ENCODE results near the gene C16orf78.

The C16orf78 gene

DNA sequence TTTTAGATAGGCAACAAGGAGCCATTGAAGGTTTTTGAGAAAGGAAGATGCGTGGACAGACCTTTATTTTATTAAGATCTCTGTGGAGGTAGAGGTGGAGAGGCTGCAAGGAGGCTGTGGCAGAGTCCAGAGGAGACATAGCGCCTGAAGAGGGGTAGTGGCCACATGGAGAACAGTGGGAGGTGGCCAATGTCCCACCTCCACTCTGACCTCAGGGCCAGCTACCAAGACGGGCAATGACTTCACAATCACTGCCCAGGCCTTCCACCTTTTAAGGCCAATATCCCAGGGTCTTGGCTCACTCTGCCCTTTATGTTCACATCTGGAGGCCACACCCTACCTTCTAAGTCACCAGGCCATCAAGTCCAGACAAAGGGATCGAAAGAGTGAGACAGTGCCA, at the start of gene C16orf78:
Gene C16orf78, plus strand, starts transcription at position 301 of the 400 bp plus-strand sequence. CDS start 136 bp downstream, outside the sequence.
- Histone ChIP-seq H3K9me3 (ENCODE audit: insufficient read depth, low read length) (peaks cover 26% of the 10 kb centered on the region; the same call in 1 of the 2 replicates), H3K4me3 (ENCODE audit: insufficient read length, low read depth) (no peak within 1 kb of the TSS), H3K4me1 (ENCODE audit: insufficient read depth, insufficient read length) (peaks cover 17% of the 10 kb centered on the region), H3K9ac (ENCODE audit: insufficient read length, low read depth) (no peak within 1 kb of the TSS), H3K36me3 (ENCODE audit: insufficient read depth, insufficient read length, low read length) (no peaks in the 10 kb centered on the region), H3K27me3 (ENCODE audit: insufficient read depth, insufficient read length) (peaks cover 3% of the 10 kb centered on the region)
- DNase-seq (ENCODE audit: low read depth, low spot score), result no peak
- TF ChIP-seq ZNF274 (IDR thresholded peaks at IDR 0.05; ENCODE audit: low read depth, low read length) (no peak), SUZ12 (IDR thresholded peaks at IDR 0.05; ENCODE audit: extremely low read depth, insufficient read depth, insufficient read length) (no peak), YY1 (IDR thresholded peaks at IDR 0.05; ENCODE audit: insufficient read depth, insufficient read length) (no peak)

DNA sequence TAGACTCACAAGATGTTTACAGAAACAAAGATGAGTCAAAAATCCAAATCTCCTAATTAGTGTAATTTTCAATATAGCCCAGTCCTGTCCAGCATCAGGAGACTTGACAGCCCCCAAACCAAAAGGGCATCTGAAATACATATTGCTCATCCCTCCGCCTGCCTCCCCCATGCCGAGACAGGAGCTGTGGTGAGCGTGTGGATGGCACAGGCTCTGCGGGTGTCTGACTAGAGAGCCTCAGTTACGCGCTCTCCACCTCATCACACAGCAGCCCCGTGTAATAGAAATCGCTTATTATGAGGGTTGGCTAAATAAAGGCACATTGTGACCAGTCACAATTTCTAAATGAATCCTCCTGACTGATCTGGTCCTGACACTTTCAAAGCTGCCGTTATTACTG, 48.9 kb upstream of the C16orf78 start:
- Histone ChIP-seq H3K9ac (ENCODE audit: insufficient read length, low read depth) (no peak overlapping the region), H3K4me1 (ENCODE audit: insufficient read depth, insufficient read length) (no peaks in the 10 kb centered on the region), H3K27me3 (ENCODE audit: insufficient read depth, insufficient read length) (no peaks in the 10 kb centered on the region), H3K9me3 (ENCODE audit: insufficient read depth, low read length) (no peaks in the 10 kb centered on the region), H3K4me3 (ENCODE audit: insufficient read length, low read depth) (no peak overlapping the region), H3K36me3 (ENCODE audit: insufficient read depth, insufficient read length, low read length) (no peaks in the 10 kb centered on the region)
- TF ChIP-seq SUZ12 (IDR thresholded peaks at IDR 0.05; ENCODE audit: extremely low read depth, insufficient read depth, insufficient read length) (no peak), ZNF274 (IDR thresholded peaks at IDR 0.05; ENCODE audit: low read depth, low read length) (no peak), YY1 (IDR thresholded peaks at IDR 0.05; ENCODE audit: insufficient read depth, insufficient read length) (no peak)
- DNase-seq (ENCODE audit: low read depth, low spot score), result no peak

DNA sequence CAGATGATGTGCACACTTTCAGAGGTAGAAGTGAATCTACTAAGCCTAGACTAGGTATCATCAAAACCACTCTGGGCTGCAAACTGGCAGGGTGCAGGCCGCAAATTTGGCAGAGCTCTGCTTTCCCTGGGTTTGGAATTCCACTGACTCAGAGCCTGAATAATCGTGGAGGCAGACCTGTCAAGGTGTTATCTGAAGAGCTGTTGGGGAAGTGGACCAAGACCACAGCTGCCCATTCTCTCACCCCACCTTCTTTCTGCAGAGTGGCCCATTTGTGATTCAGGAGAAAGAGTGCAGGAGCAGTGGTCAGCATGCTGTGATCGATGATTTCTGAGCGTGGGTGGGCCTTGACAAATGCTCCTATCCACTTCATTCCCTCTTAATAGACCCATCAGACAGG, 46.1 kb upstream of the C16orf78 start:
- TF ChIP-seq ZNF274 (IDR thresholded peaks at IDR 0.05; ENCODE audit: low read depth, low read length) (no peak), SUZ12 (IDR thresholded peaks at IDR 0.05; ENCODE audit: extremely low read depth, insufficient read depth, insufficient read length) (no peak), YY1 (IDR thresholded peaks at IDR 0.05; ENCODE audit: insufficient read depth, insufficient read length) (no peak)
- Histone ChIP-seq H3K9ac (ENCODE audit: insufficient read length, low read depth) (no peak overlapping the region), H3K9me3 (ENCODE audit: insufficient read depth, low read length) (no peaks in the 10 kb centered on the region), H3K4me3 (ENCODE audit: insufficient read length, low read depth) (no peak overlapping the region), H3K36me3 (ENCODE audit: insufficient read depth, insufficient read length, low read length) (no peaks in the 10 kb centered on the region), H3K27me3 (ENCODE audit: insufficient read depth, insufficient read length) (no peaks in the 10 kb centered on the region), H3K4me1 (ENCODE audit: insufficient read depth, insufficient read length) (no peaks in the 10 kb centered on the region)
- DNase-seq (ENCODE audit: low read depth, low spot score), result no peak

DNA sequence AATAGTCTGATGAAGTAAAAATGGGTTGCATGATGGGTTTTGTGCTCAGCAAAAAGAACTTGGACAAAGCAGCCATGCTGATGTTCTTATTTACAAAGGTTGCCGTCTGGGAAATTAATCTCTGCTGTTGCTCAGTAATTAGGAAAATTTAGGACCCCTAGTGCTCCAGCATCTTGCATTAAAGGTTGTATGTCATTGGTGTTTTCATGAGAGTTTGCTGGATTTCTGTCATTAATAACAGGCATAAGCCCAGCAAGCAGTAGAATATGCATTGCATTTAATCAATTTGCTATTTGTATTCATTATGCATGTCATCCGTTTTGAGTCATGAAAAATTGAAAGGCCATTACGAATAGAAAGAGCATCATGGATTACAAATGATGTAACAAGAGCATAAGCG, 45.3 kb upstream of the C16orf78 start:
- no peaks in the 10 kb centered on the region for H3K27me3 ChIP-seq (ENCODE audit: insufficient read depth, insufficient read length)
- TF ChIP-seq ZNF274 (IDR thresholded peaks at IDR 0.05; ENCODE audit: low read depth, low read length), result no peak
- TF ChIP-seq SUZ12 (IDR thresholded peaks at IDR 0.05; ENCODE audit: extremely low read depth, insufficient read depth, insufficient read length), result no peak
- no peak for TF ChIP-seq YY1 (IDR thresholded peaks at IDR 0.05; ENCODE audit: insufficient read depth, insufficient read length)
- DNase-seq (ENCODE audit: low read depth, low spot score), result no peak
- H3K9me3 ChIP-seq (ENCODE audit: insufficient read depth, low read length), result no peaks in the 10 kb centered on the region
- H3K9ac ChIP-seq (ENCODE audit: insufficient read length, low read depth), result no peak overlapping the region
- H3K36me3 ChIP-seq (ENCODE audit: insufficient read depth, insufficient read length, low read length), result no peaks in the 10 kb centered on the region
- no peak overlapping the region for H3K4me3 ChIP-seq (ENCODE audit: insufficient read length, low read depth)
- peaks cover 1% of the 10 kb centered on the region for H3K4me1 ChIP-seq (ENCODE audit: insufficient read depth, insufficient read length)

DNA sequence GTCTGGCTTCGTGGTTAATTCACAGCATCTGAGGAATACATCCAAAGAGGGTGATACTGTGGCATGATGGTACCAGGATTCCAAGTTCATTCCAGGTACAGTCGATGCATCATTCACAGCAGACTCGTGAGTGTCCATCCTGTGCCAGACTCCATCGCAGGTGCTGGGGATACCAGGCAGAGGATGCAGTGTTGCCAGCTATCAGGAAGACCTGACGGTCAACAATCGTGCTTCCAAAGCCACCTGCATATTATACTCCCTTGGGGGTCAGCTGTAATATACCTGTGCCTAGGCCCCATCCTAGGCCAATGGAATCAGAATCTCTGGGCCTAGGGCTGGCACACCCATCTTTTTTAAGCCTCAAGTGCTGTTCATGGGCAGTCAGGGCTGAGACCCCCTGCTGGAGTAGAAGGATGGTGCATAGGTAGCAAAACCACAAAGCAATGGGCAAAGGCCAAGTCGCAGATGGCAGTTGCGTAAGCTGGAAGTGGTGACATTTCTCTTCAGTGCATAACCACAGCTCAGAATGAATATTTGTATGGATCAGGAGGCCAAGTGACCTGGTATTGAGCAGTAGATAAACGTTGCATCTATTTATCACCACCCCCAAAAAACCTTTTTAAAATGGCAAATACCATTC, 42.9 kb upstream of the C16orf78 start:
- no peak overlapping the region for H3K4me3 ChIP-seq (ENCODE audit: insufficient read length, low read depth)
- TF ChIP-seq YY1 (IDR thresholded peaks at IDR 0.05; ENCODE audit: insufficient read depth, insufficient read length), result no peak
- TF ChIP-seq ZNF274 (IDR thresholded peaks at IDR 0.05; ENCODE audit: low read depth, low read length), result no peak
- no peak for TF ChIP-seq SUZ12 (IDR thresholded peaks at IDR 0.05; ENCODE audit: extremely low read depth, insufficient read depth, insufficient read length)
- no peak for DNase-seq (ENCODE audit: low read depth, low spot score)
- H3K9ac ChIP-seq (ENCODE audit: insufficient read length, low read depth), result no peak overlapping the region
- H3K4me1 ChIP-seq (ENCODE audit: insufficient read depth, insufficient read length), result peaks cover 4% of the 10 kb centered on the region
- no peaks in the 10 kb centered on the region for H3K27me3 ChIP-seq (ENCODE audit: insufficient read depth, insufficient read length)
- no peaks in the 10 kb centered on the region for H3K36me3 ChIP-seq (ENCODE audit: insufficient read depth, insufficient read length, low read length)
- H3K9me3 ChIP-seq (ENCODE audit: insufficient read depth, low read length), result no peaks in the 10 kb centered on the region

DNA sequence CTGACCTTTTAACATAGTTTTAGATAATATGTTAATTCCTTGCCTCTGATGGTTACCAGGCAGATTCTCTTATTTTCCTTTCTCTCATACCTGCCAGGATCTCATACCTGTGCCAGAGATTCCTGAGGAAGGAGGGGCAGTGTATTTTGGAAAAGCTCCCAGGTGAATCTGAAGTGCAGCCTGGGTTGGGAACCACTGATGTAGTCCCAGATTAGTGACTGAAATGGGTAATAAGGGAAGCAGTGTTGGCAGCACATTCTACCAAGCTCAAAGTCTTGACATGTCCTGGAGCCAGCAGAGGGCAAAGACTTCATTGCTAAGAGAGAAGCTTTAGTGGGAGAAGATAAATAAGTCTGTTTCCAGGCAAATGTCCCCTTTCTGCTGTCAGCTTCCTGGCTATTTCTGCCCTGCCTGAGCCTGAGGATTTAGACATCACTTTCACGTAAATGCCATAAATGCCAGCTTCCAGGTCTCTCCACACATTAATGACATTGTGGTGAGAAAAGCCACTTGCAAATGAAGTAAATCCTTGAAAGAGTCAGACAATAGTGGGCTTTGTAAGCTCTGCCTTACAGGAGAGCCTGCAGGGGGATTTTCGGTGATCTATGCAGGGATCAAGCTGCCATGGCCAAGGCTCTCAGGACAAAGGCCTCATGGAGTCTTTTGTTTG, 40.9 kb upstream of the C16orf78 start:
- H3K4me1 ChIP-seq (ENCODE audit: insufficient read depth, insufficient read length), result peaks cover 4% of the 10 kb centered on the region
- H3K36me3 ChIP-seq (ENCODE audit: insufficient read depth, insufficient read length, low read length), result no peaks in the 10 kb centered on the region
- H3K9me3 ChIP-seq (ENCODE audit: insufficient read depth, low read length), result no peaks in the 10 kb centered on the region
- no peak for TF ChIP-seq YY1 (IDR thresholded peaks at IDR 0.05; ENCODE audit: insufficient read depth, insufficient read length)
- TF ChIP-seq SUZ12 (IDR thresholded peaks at IDR 0.05; ENCODE audit: extremely low read depth, insufficient read depth, insufficient read length), result no peak
- no peak for TF ChIP-seq ZNF274 (IDR thresholded peaks at IDR 0.05; ENCODE audit: low read depth, low read length)
- DNase-seq (ENCODE audit: low read depth, low spot score), result peak; percentile 44
- H3K27me3 ChIP-seq (ENCODE audit: insufficient read depth, insufficient read length), result no peaks in the 10 kb centered on the region
- no peak overlapping the region for H3K9ac ChIP-seq (ENCODE audit: insufficient read length, low read depth)
- H3K4me3 ChIP-seq (ENCODE audit: insufficient read length, low read depth), result no peak overlapping the region

- Histone ChIP-seq H3K4me1 (ENCODE audit: insufficient read depth, insufficient read length) (peaks cover 4% of the 10 kb centered on the region), H3K27me3 (ENCODE audit: insufficient read depth, insufficient read length) (no peaks in the 10 kb centered on the region), H3K36me3 (ENCODE audit: insufficient read depth, insufficient read length, low read length) (no peaks in the 10 kb centered on the region), H3K9ac (ENCODE audit: insufficient read length, low read depth) (no peak overlapping the region), H3K4me3 (ENCODE audit: insufficient read length, low read depth) (no peak overlapping the region), H3K9me3 (ENCODE audit: insufficient read depth, low read length) (no peaks in the 10 kb centered on the region)
- no peak for DNase-seq (ENCODE audit: low read depth, low spot score)
- TF ChIP-seq SUZ12 (IDR thresholded peaks at IDR 0.05; ENCODE audit: extremely low read depth, insufficient read depth, insufficient read length), result no peak
- no peak for TF ChIP-seq YY1 (IDR thresholded peaks at IDR 0.05; ENCODE audit: insufficient read depth, insufficient read length)
- no peak for TF ChIP-seq ZNF274 (IDR thresholded peaks at IDR 0.05; ENCODE audit: low read depth, low read length)
Measured at GRCh38 chr16:49333259-49333597, 40.4 kb upstream of the C16orf78 start.

Data from NT2/D1 (cell line).